Mucosa of descending colon (tissue), 3 donors: Measurements from ENCODE around the gene BANK1. TPM values are rescaled to one million over a fixed set of nuclear protein-coding genes. Genes with fewer than 3 reads are reported as not detected.

Experiments used
- ATAC-seq: fragments of 200-7000 bp; cut with Tn5 transposase; one replicate; pipeline ENCODE4 v1.9.1; 2020; ENCODE audit warnings: mild to moderate bottlenecking, moderate library complexity
- DNase-seq, 3 donors: peaks; one replicate each; pipeline ENCODE4 v3.0.0-alpha.2; 2020
- H3K36me3 ChIP-seq: fragments of 200-600 bp; one replicate; pipeline ENCODE4 v1.8.0; 2021; ENCODE audit warnings: low read depth, mild to moderate bottlenecking
- H3K4me1 ChIP-seq: fragments of 200-600 bp; one replicate; pipeline ENCODE4 v1.8.0; 2021; ENCODE audit warnings: low read depth, mild to moderate bottlenecking
- H3K4me3 ChIP-seq: fragments of 200-600 bp; one replicate; pipeline ENCODE4 v1.8.0; 2021; ENCODE audit warnings: mild to moderate bottlenecking
- H3K9me3 ChIP-seq: fragments of 200-600 bp; one replicate; pipeline ENCODE4 v1.8.0; 2021; ENCODE audit warnings: mild to moderate bottlenecking
- CTCF ChIP-seq: fragments of 200-600 bp; IDR thresholded peaks from one replicate; pipeline ENCODE4 v1.8.0; 2022; ENCODE audit warnings: antibody characterized with exemption, mild to moderate bottlenecking
- intact Hi-C, 2 donors: fragments of 100-400 bp; cut with DNase I in 1 of 2; cut with micrococcal nuclease in 1 of 2; formaldehyde crosslinking; loops; one replicate each; pipeline versions ENCODE4 v1.11.0 to v1.11.1; 2022; cut with DNase I, micrococcal nuclease
- total RNA-seq, 3 donors: library from RNA; stranded (reverse); fragmentation: NEBNext Ultra II Directional in 2 of 3; extraction: Animal tissue kit (Norgen Biotek cat#: 25700) in 2 of 3; gene quantifications; one replicate each; pipeline versions ENCODE4 v1.2.1 to v1.2.4, GENCODE V29; 2021 to 2023
- donor health status: DM: no; HTN: no; CAD: no; lungs with moderate emphysema.
- donor health status: DM: no; HTN: no; CAD: no.
- donor health status: DM: no; HTN: yes; CAD: no.

BANK1 gene
- total RNA-seq, 3 donors from 2014 or later, result 0.73 to 1.1 (median 0.78) TPM

DNA sequence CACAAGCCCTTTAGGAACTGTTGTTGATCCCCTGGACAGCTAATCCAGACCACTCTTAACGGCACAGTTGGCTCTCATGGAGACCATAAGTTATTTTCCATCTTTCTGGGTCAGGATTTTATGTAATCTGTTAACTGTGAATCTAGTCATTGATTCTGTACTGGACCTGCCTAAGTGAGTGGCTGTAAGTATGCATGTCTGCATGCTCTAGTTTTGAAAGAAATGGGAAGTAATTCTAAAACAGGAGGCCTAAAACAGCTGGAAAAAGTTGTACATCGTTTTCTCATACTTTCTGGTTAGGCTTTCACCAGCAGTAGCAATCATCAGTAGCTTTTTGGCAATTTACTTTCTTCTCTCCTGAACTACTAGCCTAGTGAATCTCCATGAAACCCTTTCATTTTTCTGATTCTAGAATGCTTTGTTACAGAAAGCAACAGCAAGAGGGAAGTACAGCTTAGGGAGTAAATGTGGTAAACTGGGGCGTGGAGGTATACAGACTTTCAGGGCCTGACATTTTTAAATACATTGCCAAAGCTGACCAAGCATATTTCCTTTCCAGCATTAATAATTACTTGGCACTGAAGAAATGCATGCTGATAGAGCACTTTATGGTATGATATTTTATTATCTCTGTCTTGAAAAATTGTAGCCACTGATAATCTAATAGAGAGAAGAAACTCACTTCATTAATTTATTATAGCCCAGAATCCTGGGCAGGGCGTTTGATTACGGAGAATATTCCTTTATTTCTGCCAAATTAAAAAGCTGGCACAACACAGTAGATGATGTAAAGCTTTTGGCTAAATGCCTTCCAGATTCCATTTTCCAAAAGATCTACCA lies 202.7 kb downstream of the BANK1 start:
- no peaks in the 10 kb centered on the region for H3K4me1 ChIP-seq
- H3K36me3 ChIP-seq, result no peaks in the 10 kb centered on the region
- no peak for DNase-seq
- H3K9me3 ChIP-seq, result no peaks in the 10 kb centered on the region
- ATAC-seq, result no peak
- H3K4me3 ChIP-seq, result no peak overlapping the region
- TF ChIP-seq CTCF, result no peak
- intact Hi-C loops, result no loop called here

DNA sequence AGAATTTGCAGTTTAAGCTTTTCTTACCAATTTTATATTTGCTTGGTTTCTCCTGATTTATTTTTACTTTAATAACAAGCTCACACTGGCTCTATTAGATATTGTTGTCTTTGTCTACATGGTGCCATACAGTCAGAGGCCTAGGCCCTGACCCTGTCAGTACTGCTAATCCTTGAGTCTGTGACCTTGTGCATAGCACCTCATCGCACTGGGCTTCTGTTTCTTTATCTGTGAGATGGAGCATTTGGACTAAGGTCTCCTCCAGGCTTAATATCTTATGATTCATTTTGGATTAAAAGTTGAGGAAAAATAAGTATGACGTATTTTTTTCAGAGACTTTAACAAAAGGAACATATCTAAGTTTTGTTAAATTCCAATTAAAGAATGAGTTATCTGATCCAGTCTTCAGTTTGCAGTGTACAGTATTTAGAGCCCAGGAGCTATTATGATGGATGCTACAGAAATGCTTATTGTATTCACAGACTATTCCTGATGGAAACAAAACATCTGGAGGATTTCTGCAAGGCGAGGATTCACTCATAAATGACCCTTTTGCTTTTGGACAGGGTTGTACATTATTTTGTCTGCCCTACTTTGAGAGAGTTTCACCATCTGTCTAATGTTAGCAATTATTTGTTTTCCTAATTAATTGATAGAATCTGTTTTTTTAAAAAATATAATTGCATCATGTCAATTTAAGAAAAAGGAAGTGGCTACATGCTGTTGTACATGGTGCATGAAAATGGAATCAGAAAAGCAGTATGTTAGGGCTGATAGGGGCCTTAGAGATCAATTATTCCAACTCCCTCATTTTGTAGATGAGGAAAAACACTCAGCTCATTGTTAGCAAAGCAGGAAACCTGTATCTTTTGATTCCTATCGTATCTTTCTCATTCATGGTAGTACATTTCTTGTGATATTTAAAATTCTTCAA lies 203.6 kb downstream of the BANK1 start:
- DNase-seq (no peak), ATAC-seq (no peak)
- Histone ChIP-seq H3K36me3 (no peaks in the 10 kb centered on the region), H3K9me3 (no peaks in the 10 kb centered on the region), H3K4me3 (no peak overlapping the region), H3K4me1 (no peaks in the 10 kb centered on the region)
- no peak for TF ChIP-seq CTCF
- intact Hi-C loops, result no loop called here

DNA sequence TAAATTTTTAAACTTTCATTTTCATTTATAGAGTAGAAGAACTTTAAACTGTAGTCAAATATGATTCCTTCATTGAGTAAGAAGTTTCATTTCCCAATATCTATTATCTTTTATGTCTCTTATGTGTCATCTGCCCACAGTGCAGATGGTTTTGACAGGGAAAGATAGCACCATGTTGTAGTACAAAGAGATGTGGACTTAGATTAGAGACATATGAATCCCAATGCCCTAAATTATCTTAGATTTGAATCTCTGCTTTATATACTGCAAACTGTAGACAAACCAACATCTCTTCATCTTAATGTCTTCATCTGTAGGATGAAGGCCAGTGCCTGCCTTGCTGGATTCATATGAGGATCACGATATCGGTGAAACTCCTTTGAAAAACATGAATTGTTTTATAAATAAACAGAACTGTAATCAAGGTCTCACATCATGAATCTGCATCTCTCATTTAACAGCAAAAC lies 217.5 kb downstream of the BANK1 start:
- Histone ChIP-seq H3K4me3 (no peak overlapping the region), H3K9me3 (no peaks in the 10 kb centered on the region), H3K4me1 (no peaks in the 10 kb centered on the region), H3K36me3 (no peaks in the 10 kb centered on the region)
- no peak for TF ChIP-seq CTCF
- no peak for ATAC-seq
- no peak for DNase-seq
- intact Hi-C loops, result no loop called here

DNA sequence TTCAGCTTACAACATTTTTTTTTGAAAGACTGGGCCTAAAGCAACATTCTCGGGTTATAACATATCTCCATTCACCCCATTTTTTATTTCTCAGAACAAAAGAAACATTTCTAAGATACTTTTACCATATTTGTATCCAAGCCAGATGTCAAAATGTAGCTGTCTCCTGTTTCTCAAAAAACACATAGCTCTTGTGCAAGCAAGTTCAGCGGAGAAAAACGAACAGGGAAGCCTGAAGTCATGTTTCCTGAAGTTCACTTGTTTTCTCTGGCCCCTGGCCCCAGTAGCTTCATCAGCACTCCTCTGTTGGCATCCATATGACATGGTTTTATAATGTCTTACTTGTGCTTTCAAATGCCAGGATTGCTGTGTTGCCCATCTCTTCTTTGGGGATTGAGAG lies 218.2 kb downstream of the BANK1 start:
- no peak overlapping the region for H3K4me3 ChIP-seq
- intact Hi-C loops, result no loop called here
- H3K36me3 ChIP-seq, result no peaks in the 10 kb centered on the region
- DNase-seq (no peak), ATAC-seq (no peak)
- TF ChIP-seq CTCF, result no peak
- no peaks in the 10 kb centered on the region for H3K9me3 ChIP-seq
- H3K4me1 ChIP-seq, result no peaks in the 10 kb centered on the region

DNA sequence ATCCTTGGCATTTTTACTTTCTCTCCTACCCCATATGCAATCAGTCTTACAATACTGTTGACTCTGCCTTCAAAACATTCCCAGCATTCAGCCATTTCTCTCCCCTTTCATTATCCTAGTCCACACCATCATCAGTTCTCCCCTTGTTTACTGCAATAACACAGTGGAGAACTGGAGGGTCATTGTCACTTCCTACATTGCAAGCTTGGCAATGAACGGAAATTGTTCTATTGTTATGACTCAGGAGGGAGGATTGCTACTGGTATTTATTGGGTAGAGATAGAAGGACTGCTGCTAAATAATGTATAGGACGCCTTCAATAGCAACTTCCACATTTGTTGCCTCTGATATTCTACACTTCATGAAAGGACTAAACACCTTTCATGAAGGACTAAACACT lies 231.8 kb downstream of the BANK1 start:
- Histone ChIP-seq H3K9me3 (no peaks in the 10 kb centered on the region), H3K4me1 (no peaks in the 10 kb centered on the region), H3K36me3 (no peaks in the 10 kb centered on the region), H3K4me3 (no peak overlapping the region)
- DNase-seq (no peak), ATAC-seq (no peak)
- intact Hi-C loops, result no loop called here
- TF ChIP-seq CTCF, result no peak
